GM19043 (cell line): ENCODE results near the gene MCUB.
"Not testable (repeated sequence)": the region's sequence is repeated elsewhere in the genome, so short reads cannot be mapped to it uniquely, and the experiment has no call there.

Source experiments
- ATAC-seq: cut with Tn5 transposase; IDR thresholded peaks from one replicate; pipeline ENCODE4 v1.9.1; 2021; ENCODE audit warnings: low read depth; ENCODE audit not compliant: unreplicated experiment

The MCUB gene, protein sequence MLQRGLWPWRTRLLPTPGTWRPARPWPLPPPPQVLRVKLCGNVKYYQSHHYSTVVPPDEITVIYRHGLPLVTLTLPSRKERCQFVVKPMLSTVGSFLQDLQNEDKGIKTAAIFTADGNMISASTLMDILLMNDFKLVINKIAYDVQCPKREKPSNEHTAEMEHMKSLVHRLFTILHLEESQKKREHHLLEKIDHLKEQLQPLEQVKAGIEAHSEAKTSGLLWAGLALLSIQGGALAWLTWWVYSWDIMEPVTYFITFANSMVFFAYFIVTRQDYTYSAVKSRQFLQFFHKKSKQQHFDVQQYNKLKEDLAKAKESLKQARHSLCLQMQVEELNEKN

DNA sequence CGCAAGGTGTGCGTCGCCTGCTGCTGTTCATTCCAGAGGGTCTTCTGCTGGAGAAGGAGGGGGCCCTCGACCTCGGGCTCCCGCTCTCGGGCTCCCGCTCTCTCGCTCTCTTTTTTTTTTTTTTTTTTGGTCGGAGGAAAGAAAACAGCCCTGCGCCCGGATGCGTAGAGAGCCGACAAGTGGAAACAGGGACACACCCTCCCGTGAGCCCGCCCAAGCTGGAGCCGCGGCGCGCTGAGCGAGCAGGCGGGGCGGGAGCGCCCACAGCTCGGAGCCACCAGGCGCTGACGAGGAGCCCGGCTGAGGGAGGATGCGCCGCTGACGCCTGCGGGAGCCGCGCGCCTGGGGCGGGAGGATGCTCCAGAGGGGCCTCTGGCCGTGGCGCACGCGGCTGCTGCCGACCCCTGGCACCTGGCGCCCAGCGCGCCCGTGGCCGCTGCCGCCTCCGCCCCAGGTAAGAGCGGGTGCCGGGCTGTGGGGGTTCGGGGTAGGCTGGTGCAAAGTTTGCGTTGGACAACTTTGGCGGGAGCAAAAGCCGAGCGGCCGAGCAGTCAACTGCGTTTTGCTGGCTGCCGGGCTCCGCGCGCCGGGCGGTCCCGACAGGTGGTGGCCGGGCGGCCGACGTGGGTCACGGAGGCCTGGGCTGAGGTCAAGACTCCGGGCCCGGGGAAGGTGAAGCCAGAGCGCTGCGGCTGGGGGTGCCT lies at the start of gene MCUB:
MCUB (plus strand) TSS at position 264 of the 704 bp plus-strand sequence; CDS start at position 356, 92 bp downstream.
- ATAC-seq, result peak; percentile 85

- no peak for ATAC-seq
These were observed 49.4 kb upstream of the MCUB start for GRCh38 chr4:109510687-109511086.

DNA sequence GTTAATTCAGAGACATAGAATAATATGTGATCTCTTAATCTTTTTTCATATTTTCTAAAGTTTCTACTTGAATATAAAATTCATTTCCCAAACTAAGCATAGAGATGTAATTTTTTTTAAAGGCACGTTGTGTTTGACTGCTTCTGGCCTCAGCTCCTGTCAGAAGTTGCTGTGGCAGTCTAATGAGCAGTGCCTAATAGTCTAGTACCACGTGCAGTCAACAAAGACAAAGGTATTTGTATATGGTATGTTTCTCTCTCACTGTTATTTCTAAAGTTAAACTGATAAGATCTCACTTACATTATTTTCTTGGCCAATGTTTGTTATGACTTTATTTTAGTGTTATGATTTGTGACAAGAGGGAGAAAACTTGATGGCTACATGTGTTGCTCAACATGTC lies 48.6 kb upstream of the MCUB start:
- no peak for ATAC-seq

- ATAC-seq, result not testable (repeated sequence)
These were observed 46.7 kb upstream of the MCUB start for GRCh38 chr4:109513368-109513767.

DNA sequence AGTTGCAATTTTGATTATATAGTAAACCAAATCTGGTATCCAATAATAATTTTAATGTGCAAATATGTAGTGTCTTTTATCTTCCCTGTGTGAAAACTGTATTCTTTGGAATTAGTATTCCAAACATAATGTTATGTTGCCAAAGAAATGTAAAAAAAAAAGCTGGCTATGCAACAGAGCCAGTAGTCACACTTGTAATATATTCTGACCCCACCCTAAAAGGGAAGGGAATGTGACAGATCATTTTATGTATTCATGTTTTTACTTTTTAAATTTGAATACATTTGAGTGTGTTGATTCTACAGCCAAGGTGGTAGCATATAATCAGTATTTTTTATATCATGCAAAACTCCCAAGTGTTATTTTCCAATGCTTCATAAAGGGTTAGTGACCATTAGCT lies 27.9 kb upstream of the MCUB start:
- no peak for ATAC-seq

DNA sequence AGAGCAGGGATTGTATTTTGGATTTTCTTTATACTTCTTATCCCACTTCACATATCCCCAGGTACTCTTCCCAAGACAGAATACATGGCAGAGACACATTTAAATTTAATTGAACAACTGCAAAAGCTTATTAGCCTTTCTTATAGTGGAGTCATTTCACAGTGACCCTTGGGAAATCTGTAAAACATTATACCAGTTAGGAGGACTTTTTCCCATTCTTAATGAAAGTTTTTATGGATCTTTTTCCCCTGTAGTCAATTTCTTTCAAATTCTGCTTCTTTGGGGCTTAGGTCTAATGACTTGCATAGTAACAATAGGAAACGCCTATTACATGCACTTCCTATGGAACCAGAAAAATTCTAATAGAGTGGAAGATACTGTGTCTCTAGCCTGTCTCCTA lies 14.6 kb upstream of the MCUB start:
- no peak for ATAC-seq

- ATAC-seq, result no peak
These were observed 12.7 kb upstream of the MCUB start for GRCh38 chr4:109547394-109547793.

GRCh38 chr4:109548655-109549054 lies 11.4 kb upstream of the MCUB start:
- ATAC-seq, result no peak

DNA sequence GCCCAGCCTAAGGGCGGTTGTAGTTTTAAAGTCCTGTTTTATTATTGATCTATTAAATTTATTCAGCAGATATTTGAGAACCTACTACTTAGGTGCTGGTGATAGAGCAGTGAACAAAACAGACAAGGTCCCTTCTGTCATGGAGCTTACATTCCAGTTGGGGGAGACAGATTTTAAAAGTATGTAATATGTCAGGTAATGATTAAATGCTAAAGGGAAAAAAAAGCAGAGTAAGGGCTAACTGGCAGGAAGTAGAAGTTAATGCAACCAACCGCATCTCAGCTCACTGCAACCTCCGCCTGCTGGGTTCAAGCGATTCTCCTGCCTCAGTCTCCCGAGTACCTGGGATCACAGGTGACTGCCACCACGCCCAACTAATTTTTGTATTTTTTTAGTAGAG lies 7.8 kb upstream of the MCUB start:
- no peak for ATAC-seq

DNA sequence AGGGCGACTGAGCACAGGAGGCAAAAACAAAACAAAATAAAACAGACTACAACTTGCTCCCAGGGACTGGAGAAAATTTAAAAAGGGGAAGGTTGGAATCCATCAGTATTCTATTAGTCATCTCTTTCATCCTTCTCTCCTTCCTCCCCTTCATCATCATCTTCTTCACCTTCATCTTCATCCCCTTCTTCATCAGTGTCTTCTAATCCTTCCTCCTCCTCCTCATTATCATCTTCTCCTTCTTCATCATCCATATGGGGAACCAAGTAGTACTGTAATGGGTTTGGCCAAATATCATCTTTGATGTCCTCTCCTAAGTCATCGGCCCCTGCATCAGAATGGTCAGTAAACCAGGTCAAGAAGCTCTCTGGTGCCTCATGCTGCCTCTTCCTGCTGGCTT lies 6.9 kb upstream of the MCUB start:
- no peak for ATAC-seq

DNA sequence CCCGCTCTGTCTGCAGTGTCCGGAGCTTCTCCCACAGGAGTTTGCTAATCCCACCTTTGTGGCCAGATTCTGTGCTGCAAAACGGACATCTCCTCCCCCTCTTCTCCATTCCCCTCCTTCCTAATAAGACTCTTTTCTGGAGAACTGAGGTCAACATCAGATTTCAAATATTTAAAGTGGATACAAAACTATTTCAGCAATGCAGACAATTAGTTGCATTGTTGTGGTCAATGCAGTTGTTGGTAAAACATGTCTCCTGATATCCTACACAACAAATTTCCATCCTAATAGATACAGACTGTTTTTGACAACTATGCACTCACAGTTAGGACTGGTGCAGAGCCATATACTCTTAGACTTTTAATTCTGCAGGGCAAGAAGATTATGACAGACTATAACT lies 5.1 kb upstream of the MCUB start:
- no peak for ATAC-seq

GRCh38 chr4:109557433-109557832 lies 2.6 kb upstream of the MCUB start:
- ATAC-seq, result no peak

GRCh38 chr4:109558095-109558494 lies 2.0 kb upstream of the MCUB start:
- ATAC-seq, result not testable (repeated sequence)

DNA sequence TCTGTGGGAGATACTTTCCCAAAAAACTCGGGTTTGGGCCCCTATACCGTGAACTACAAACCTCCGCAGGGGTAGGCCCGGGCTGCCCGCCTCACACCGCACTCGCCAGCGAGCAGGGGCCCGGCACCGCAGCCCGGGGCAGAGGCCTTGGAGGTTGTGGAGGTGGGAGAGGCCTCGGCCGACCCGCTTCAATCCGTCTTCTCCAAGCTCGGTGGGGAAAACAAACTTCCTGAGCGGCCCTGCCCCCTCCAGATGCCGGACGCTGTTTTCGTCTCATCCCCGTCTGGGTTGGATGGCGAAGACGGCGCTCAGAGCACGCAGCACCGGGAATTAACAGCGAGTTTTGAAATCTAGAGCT lies 442 bp upstream of the MCUB start:
- ATAC-seq, result peak; percentile 10

DNA sequence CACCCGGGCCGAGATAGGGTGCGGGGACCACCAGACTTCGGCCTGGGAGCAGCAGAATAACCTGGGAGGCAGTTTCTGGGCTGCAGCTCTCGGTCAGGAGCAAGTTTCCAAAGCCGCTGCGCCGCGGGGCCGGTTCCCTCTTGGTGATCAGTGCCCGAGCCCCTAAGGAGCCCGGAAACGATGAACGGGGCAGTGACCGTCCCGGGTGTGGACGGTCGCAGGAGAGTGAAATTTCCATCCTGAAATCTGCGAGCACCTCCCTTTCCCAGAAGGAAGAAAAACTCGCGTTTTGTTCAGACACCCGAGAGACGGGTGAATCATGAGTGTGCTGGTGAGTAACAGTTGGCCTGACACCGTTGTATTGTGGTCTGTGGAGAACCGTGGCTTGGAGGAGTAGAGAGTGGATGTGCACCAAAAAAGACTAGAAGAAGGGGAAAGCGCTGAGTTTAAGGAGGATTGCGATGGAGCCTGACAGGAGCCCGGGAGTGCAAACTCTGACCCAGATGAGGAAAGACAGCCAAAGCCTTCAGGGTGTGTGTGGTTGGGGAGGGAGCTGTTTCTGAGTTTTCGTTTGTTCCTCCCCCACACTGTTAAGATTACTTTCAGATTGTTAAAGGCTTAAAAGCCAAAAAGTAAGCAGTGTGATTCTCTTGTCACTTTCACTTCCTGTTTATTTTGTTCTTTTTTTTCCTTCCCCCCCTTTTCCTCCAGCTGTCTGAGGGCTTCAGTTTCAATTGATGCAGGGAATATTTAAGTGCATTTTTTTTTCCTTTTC lies 828 bp downstream of the MCUB start:
- ATAC-seq, result peak; percentile 56

DNA sequence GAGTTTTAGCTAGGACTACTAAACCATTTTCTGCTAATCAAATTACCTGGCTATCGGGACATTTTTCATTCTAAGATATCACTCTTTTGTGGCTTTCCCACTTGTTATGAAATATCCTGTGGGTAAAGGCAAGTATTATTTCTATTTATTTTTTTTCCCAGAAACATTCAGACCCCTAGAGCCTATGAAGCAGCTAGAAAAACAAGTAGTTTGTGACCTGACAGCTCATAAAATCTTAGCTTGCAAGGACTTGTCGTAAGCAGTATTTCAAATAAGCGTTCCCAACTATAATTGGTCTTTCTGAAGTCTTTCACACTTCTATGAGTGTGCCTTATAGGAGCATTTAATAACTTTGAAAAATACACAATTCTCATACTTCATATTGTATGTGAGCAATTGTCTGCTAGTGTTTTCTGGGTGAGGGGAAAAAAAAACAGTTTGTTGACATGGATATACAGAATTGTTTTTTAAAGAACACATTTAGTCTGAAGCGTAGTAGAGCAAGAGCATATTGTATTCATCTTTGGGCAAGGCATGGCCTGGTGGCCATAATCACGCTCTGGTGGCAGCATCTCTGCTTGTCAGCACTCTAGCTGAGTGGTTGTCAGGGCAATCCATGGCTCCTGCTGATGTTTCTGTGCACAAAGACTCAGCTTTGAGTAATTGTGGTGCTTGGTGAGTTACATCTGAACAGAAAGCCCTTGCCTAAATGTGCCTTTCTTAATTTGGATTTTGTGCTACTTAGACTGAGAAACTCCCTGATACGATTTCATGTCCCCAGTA lies 2.6 kb downstream of the MCUB start:
- ATAC-seq, result no peak

DNA sequence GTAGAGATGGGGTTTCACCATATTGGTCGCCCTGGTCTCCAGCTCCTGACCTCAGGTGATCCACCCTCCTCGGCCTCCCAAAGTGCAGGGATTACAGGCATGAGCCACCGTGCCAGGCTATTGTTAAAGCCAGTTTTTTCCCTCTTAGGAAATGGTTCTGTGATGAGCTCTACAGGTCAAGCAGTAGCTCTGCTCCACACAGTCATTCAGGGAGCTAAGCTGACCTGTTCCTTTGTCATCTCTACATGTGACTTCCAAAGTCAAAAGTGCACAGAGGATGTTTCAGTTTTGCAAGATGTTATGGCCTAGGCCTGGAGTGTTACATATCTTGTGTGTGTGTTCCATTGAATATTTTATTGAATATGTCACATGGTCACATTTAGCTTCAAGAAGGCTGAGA lies 11.4 kb downstream of the MCUB start:
- ATAC-seq, result no peak

DNA sequence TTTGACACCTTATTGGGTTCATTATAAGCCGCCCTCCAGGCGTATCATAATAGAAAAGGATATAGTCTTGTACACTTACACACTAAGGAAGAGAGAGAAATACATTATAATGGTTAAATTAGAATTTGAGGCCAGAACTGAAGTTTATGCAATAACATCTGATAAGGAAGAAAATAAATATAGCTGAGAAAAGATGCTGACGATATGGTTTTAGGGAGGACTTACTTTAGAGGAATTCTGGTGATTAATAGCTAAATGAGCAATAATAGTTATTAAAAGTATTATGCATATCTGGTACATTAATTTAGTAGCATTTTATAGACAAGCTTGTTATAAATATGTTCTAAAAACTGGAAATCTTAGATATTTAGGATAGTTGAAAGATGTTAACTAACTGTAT lies 12.1 kb downstream of the MCUB start:
- no peak for ATAC-seq

DNA sequence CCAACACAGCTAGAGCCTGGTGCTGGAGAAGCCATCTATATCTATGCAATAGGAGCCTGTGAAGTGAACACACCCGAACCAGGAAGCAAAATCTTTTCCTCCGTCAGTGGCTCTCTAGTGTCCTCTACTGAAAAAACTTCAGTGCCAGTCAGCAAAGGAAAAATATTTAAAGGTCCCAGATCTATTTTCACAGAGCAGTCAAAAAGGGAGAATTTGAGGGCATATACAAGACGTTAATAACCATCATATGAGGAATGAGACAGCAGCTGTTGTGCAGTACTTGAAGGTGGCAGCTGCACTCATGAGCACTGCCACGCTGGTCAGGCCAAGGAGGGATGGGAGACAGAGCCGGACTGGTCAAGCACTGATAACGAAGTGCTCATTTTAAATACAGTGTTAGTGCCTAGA lies 14.4 kb downstream of the MCUB start:
- ATAC-seq, result no peak

GRCh38 chr4:109574931-109575804 lies 15.1 kb downstream of the MCUB start:
- ATAC-seq, result no peak
